ENCODE results near the gene CSRNP3.

GRCh38 chr2:165474619-165475276 is 5.2 kb downstream of the CSRNP3 start:
- TF ChIP-seq CTCF (IDR thresholded peaks at IDR 0.05 in 8 of 11, conservative IDR thresholded peaks at IDR 0.05 in 3 of 11): no peak
- no peak for TF ChIP-seq POLR2A (IDR thresholded peaks at IDR 0.05)
- no peak for TF ChIP-seq POLR2AphosphoS5 (IDR thresholded peaks at IDR 0.05)

Data from spleen (tissue), 7 donors.